PC-3 (cell line): Measurements from ENCODE around the gene FZD10.

Experiments
- EZH2 ChIP-seq: fragments of 300-600 bp; sonication (generic); IDR thresholded peaks from one replicate; pipeline ENCODE4 v1.6.1; 2017; ENCODE audit warnings: antibody characterized with exemption, mild to moderate bottlenecking, low read length; ENCODE audit not compliant: unreplicated experiment
- EZH2phosphoT487 ChIP-seq: fragments of 300-600 bp; sonication (generic); IDR thresholded peaks from 2 replicates; pipeline ENCODE4 v1.6.1; 2018; ENCODE audit warnings: mild to moderate bottlenecking, antibody characterized with exemption, low read length, borderline replicate concordance
- TF ChIP-seq, protein P1 (sequence below): fragments of 300-600 bp; sonication (generic); conservative IDR thresholded peaks from 2 replicates; pipeline ENCODE4 v1.5.1; 2017; ENCODE audit warnings: antibody characterized with exemption, low read depth, mild to moderate bottlenecking, low read length

DNA sequence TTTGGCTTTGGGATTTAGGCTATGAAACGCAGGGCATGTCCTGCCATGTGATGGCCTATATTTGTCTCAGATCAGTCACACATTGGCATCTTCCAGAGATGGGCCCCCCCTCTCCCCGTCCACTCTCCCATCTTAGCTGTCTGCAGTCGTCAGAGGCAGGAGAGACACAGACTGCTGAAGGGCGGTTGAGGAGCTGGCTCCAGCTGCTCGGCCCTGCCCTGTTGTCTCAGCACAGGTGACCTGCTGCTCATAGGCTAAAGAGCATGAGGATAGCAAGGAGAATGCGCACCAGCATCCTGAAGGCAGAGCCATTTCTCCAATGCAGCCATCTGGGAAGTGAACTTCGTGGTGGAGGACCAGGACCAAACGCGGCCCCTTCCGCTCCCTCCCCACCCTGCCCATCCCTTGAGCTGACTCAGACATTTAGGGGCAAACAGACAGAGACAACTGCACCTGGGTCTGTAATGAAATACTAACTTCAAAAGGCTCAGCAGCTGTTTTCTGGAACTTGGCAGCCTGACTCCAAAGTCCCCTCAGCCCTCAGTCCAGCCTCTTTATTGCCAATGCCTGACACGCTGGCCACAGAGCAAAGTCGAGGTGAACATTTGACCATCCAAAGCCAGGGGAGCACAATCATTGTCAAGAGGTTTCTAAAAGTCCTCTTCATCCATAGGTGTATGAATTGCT, 22.3 kb downstream of the FZD10 start:
- TF ChIP-seq, protein P1, sequence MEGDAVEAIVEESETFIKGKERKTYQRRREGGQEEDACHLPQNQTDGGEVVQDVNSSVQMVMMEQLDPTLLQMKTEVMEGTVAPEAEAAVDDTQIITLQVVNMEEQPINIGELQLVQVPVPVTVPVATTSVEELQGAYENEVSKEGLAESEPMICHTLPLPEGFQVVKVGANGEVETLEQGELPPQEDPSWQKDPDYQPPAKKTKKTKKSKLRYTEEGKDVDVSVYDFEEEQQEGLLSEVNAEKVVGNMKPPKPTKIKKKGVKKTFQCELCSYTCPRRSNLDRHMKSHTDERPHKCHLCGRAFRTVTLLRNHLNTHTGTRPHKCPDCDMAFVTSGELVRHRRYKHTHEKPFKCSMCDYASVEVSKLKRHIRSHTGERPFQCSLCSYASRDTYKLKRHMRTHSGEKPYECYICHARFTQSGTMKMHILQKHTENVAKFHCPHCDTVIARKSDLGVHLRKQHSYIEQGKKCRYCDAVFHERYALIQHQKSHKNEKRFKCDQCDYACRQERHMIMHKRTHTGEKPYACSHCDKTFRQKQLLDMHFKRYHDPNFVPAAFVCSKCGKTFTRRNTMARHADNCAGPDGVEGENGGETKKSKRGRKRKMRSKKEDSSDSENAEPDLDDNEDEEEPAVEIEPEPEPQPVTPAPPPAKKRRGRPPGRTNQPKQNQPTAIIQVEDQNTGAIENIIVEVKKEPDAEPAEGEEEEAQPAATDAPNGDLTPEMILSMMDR = no peak
- TF ChIP-seq EZH2phosphoT487 = no peak
- TF ChIP-seq EZH2 = no peak
